Left lung (tissue), 14 donors: ENCODE data around the gene KIF16B. TPM values are rescaled to one million over a fixed set of nuclear protein-coding genes. Genes with fewer than 3 reads are reported as not detected.

Experiments used
- ATAC-seq: fragments of 200-7000 bp; cut with Tn5 transposase; one replicate; pipeline ENCODE4 v1.9.1; 2020; ENCODE audit warnings: moderate library complexity
- DNase-seq, 4 donors: peaks; one replicate each; pipeline ENCODE4 v3.0.0-alpha.2; 2013 to 2020
- H3K27ac ChIP-seq, 2 donors: fragments of 200-600 bp; sonication (generic) in 1 of 2; one replicate each; pipeline versions ENCODE4 v1.5.0 to v1.8.0; 2020 to 2021
- H3K27me3 ChIP-seq, 2 donors: fragments of 200-600 bp; sonication (generic) in 1 of 2; one replicate each; pipeline versions ENCODE4 v1.5.0 to v1.8.0; 2020 to 2021
- H3K36me3 ChIP-seq, 2 donors: fragments of 200-600 bp; sonication (generic) in 1 of 2; one replicate each; pipeline versions ENCODE4 v1.5.0 to v1.8.0; 2020 to 2021
- H3K4me1 ChIP-seq, 2 donors: fragments of 200-600 bp; one replicate each; pipeline ENCODE4 v1.8.0; 2021
- H3K4me3 ChIP-seq, 2 donors: fragments of 200-600 bp; sonication (generic) in 1 of 2; one replicate each; pipeline versions ENCODE4 v1.5.0 to v1.8.0; 2020 to 2021; ENCODE audit warnings: mild to moderate bottlenecking in 1 of 2
- H3K9me3 ChIP-seq, 2 donors: fragments of 200-600 bp; sonication (generic) in 1 of 2; one replicate each; pipeline versions ENCODE4 v1.5.0 to v1.8.0; 2020 to 2021
- CTCF ChIP-seq, 2 donors: fragments of 200-600 bp; sonication (generic) in 1 of 2; IDR thresholded peaks; one replicate each; pipeline versions ENCODE4 v1.5.0 to v1.8.0; 2021; ENCODE audit warnings: antibody characterized with exemption in 2 of 2
- intact Hi-C, 2 donors: fragments of 100-400 bp; cut with DNase I; formaldehyde crosslinking; loops; one replicate each; pipeline versions ENCODE4 v1.11.2 to v1.14.2; 2022
- long read RNA-seq, 12 donors: library from polyadenylated mRNA in 2 of 12; unstranded in 2 of 12; transcript quantifications; one replicate each; pipeline ENCODE4 v2.0.0 and lab custom pipeline, GENCODE V29; 2019 to 2026
- polyA plus RNA-seq, 6 donors: library from polyadenylated mRNA; unstranded; fragments of 120-200 nt; gene quantifications; one replicate each; pipeline ENCODE4 v1.2.1, GENCODE V29; 2013; ENCODE audit not compliant: insufficient read length in 6 of 6
- total RNA-seq, 2 donors: library from RNA; stranded (reverse); fragmentation: NEBNext Ultra II Directional; extraction: Animal tissue kit (Norgen Biotek cat#: 25700); gene quantifications; one replicate each; pipeline ENCODE4 v1.2.1, GENCODE V29; 2021
- donor health status: DM: no; HTN: yes; CAD: no.
- donor health status: DM: no; HTN: no; CAD: no.

Gene KIF16B
- total RNA-seq (10 to 100 TPM; 17.7 to 23.8 TPM), polyA plus RNA-seq (10 to 100 TPM in 5 of 6 donors, 1 to 10 TPM in 1; 9.1 to 13.3 (median 12.0) TPM)
- long read RNA-seq, donor 1: 0 reads
- long read RNA-seq, donor 2: 0 reads
- long read RNA-seq, donor 3: 0 reads
- long read RNA-seq, donor 4, partial matches to known transcripts: 4 of 5 reads
- long read RNA-seq, donor 4, other reads (novel, unspliced or antisense): 1 of 5 reads
- long read RNA-seq, donor 5: 0 reads
- long read RNA-seq, donor 6: 0 reads
- long read RNA-seq, donor 7, full-length matches to known transcripts: 2 of 2 reads
- long read RNA-seq, donor 7, partial matches to known transcripts: 0 of 2 reads
- long read RNA-seq, donor 7, other reads (novel, unspliced or antisense): 0 of 2 reads
- long read RNA-seq, donor 8: 0 reads
- long read RNA-seq, donor 9: 0 reads
- long read RNA-seq, donor 10, partial matches to known transcripts: 2 of 2 reads
- long read RNA-seq, donor 10, other reads (novel, unspliced or antisense): 0 of 2 reads
- long read RNA-seq, donor 11: 0 reads
- long read RNA-seq, donor 12: 0 reads

- no peak for TF ChIP-seq CTCF (IDR thresholded peaks at IDR 0.05)
- peaks cover 0 to 35% of the 10 kb centered on the region in 2 donors for H3K4me1 ChIP-seq
- H3K36me3 ChIP-seq: no peaks in the 10 kb centered on the region
- peak within 1 kb of the TSS; percentile 82 to 84 for H3K4me3 ChIP-seq
- ATAC-seq: peak; percentile 96
- no peaks in the 10 kb centered on the region for H3K9me3 ChIP-seq
- H3K27ac ChIP-seq: peak within 1 kb of the TSS; percentile 69 to 72
- intact Hi-C loops: no loop called here
- H3K27me3 ChIP-seq: no peaks in the 10 kb centered on the region
- DNase-seq: peak; percentile 86 to 97 (median 92)
Observed at GRCh38 chr20:16573001-16573965, at the start of gene KIF16B. Gene KIF16B (minus strand): TSS chr20:16573448. CDS start chr20:16573275, 173 bp downstream.

GRCh38 chr20:16622501-16622900 is 49.3 kb upstream of the KIF16B start:
- Histone ChIP-seq H3K36me3 (no peaks in the 10 kb centered on the region), H3K27ac (no peak overlapping the region), H3K4me3 (no peak overlapping the region), H3K4me1 (no peaks in the 10 kb centered on the region), H3K9me3 (no peaks in the 10 kb centered on the region), H3K27me3 (no peaks in the 10 kb centered on the region)
- TF ChIP-seq CTCF (IDR thresholded peaks at IDR 0.05): no peak
- intact Hi-C loops: no loop called here
- ATAC-seq (no peak), DNase-seq (no peak)

GRCh38 chr20:16621435-16622141 is 48.3 kb upstream of the KIF16B start:
- Histone ChIP-seq H3K9me3 (peaks cover 0 to 6% of the 10 kb centered on the region in 2 donors), H3K36me3 (no peaks in the 10 kb centered on the region), H3K4me3 (no peak overlapping the region), H3K4me1 (no peaks in the 10 kb centered on the region), H3K27ac (no peak overlapping the region), H3K27me3 (no peaks in the 10 kb centered on the region)
- no peak for ATAC-seq
- no peak for TF ChIP-seq CTCF (IDR thresholded peaks at IDR 0.05)
- DNase-seq: no peak
- intact Hi-C loops: no loop called here

GRCh38 chr20:16620961-16621360 is 47.7 kb upstream of the KIF16B start:
- Histone ChIP-seq H3K27me3 (no peaks in the 10 kb centered on the region), H3K36me3 (no peaks in the 10 kb centered on the region), H3K9me3 (peaks cover 0 to 6% of the 10 kb centered on the region in 2 donors), H3K27ac (no peak overlapping the region), H3K4me3 (no peak overlapping the region), H3K4me1 (no peaks in the 10 kb centered on the region)
- no peak for DNase-seq
- no peak for ATAC-seq
- TF ChIP-seq CTCF (IDR thresholded peaks at IDR 0.05): no peak
- intact Hi-C loops: no loop called here
